AG04449 (cell line): ENCODE results near the gene LSP1.

ENCODE experiments used
- CTCF ChIA-PET: fragments of 350-600 bp; formaldehyde crosslinking; extraction: SDS; loops from one replicate; lab custom pipeline; 2021; ENCODE audit warnings: antibody characterized with exemption; lab: Yijun Ruan, JAX
- POLR2A ChIA-PET: fragments of 400-600, 350-600 bp; formaldehyde crosslinking; extraction: SDS; loops from one replicate; lab custom pipeline; 2020; ENCODE audit warnings: antibody characterized with exemption, inconsistent platforms; lab: Yijun Ruan, JAX
- DNase-seq: peaks from one replicate; pipeline ENCODE4 v3.0.0-alpha.2; 2010; ENCODE audit warnings: low read depth, low spot score
- H3K4me3 ChIP-seq: 2 replicates; pipeline ENCODE4 v1.5.1; 2011; ENCODE audit warnings: low read depth, mild to moderate bottlenecking, control low read depth, low read length
- TF ChIP-seq, protein P1 (sequence below): IDR thresholded peaks from one replicate; pipeline ENCODE4 v1.5.1; 2011; ENCODE audit warnings: mild to moderate bottlenecking, moderate library complexity, low read length, control low read depth, inconsistent platforms; ENCODE audit not compliant: insufficient read depth; ENCODE audit errors: missing control alignments

The LSP1 gene

DNA sequence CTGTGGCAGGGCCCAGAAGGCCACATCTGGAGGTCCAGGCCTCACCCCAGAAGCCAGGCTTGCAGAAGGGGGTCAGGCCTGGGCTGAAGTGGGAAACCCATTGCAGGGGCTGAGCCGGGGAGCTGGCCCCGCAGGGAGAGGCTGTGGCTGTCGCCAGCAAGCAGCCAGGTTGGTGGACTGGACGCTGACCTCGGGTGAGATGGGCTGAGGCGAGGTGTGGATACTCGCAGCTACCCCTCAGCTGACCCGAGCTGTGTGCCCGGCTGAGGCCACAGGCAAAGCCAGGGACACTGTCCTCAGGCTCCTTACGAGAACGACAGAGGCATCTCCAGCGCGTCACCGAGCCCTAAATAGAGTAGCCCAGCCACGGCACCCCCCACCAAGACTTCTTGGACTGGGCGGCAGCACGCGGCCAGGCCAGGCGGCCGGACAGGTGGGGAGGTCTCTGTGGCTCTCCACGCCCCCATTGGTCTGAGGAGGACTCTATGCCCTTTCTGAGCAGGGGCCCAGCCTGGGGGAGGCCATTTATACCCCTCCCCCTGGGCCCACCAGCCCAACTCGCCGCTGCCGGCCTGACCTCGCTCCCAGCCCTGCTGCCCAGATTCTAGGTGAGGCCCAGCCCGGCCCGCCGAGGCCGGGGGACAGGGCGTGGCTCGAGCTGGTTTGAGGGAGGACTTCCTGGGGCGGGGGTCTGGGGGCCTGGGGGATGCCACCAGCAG is 14.3 kb upstream of the LSP1 start, which contains the start of gene TNNI2:
Gene TNNI2 (plus strand): TSS at position 556 of the 719 bp plus-strand sequence. CDS start 716 bp downstream, outside the sequence.
- ChIA-PET CTCF (interaction anchor here (0.7 to 4.2 kb wide), 9 partner anchors 10 to 318 kb away, joined by 3 to 32 read pairs (median 6); no protein-coding TSS in a partner anchor), POLR2A (no interaction called here)
- DNase-seq = no peak
- H3K4me3 ChIP-seq = no peak within 1 kb of the TSS
- TF ChIP-seq, protein P1, sequence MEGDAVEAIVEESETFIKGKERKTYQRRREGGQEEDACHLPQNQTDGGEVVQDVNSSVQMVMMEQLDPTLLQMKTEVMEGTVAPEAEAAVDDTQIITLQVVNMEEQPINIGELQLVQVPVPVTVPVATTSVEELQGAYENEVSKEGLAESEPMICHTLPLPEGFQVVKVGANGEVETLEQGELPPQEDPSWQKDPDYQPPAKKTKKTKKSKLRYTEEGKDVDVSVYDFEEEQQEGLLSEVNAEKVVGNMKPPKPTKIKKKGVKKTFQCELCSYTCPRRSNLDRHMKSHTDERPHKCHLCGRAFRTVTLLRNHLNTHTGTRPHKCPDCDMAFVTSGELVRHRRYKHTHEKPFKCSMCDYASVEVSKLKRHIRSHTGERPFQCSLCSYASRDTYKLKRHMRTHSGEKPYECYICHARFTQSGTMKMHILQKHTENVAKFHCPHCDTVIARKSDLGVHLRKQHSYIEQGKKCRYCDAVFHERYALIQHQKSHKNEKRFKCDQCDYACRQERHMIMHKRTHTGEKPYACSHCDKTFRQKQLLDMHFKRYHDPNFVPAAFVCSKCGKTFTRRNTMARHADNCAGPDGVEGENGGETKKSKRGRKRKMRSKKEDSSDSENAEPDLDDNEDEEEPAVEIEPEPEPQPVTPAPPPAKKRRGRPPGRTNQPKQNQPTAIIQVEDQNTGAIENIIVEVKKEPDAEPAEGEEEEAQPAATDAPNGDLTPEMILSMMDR = no peak

DNA sequence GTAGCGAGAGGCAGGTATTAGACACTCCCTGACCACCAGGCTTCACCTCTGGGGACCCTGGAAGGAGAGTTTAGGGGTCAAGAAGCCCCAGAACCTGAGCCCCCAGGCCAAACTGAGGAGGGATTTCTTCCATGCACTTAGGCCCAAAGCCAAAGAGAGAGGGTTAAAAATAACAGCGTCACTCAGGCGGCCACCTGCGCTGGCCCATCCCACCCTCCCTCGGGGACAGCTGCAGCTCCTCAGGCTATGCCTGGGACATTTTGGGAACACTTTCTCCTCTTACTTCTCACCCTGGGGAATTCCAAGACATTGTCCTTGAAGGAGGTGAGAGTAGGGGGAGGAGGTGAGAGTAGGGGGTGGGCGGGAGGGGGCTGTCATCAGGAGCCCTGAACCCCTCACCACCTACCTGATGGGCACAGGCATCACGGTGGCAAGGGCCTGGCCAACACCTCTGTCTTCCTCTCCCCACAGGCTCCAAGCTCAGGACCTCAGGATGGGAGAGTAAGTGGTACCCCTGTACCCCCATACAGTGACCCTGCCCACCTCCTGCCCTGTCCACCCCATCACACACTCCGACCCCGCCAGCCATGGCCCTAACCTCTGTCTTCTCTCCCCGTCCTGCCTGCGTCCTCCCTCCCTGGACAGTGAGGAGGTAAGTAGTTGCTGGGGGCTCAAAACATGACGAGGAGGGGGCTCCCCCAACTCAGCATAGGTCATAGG is 13.5 kb upstream of the LSP1 start:
- ChIA-PET POLR2A (no interaction called here), CTCF (interaction anchor here (1.0 to 4.2 kb wide), 8 partner anchors 9 to 312 kb away, joined by 3 to 32 read pairs (median 6); no protein-coding TSS in a partner anchor)
- DNase-seq = no peak
- TF ChIP-seq, protein P1 = no peak
- no peak overlapping the region for H3K4me3 ChIP-seq

DNA sequence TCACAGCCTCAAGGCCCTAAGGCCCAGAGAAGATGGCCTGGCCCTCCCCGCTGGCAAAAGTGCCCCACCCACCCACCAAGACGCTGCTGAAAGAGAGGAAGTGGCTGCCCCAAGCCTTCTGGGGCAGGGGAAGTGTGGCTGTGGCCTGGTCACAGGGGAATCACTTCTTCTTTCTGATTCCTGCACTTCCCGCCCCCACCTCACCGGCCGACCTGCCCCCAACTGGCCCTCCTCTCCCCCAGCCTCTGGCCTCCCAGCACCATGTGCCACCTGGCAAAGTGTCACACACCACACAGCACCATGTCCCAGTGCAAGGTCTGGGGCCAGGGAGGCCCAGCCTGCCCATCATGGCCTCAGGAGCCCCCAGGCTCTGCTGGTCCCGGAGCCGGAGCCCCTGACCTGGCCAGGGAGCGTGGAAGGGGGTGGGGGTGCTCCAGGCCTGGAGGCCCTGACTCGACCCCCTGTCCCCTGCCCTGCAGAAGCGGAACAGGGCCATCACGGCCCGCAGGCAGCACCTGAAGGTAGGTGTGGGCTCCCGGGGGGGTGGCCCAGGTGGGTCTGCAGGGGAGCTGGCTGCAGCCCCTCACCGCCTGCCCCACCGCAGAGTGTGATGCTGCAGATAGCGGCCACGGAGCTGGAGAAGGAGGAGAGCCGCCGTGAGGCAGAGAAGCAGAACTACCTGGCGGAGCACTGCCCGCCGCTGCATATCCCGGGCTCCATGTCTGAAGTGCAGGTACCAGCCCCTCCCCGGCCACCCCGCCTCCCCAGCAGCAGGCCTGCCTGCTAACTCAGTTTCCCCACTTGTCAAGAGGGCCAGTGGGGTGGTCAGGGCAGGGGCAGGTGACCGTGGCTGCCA is 12.7 kb upstream of the LSP1 start:
- DNase-seq = no peak
- no peak overlapping the region for H3K4me3 ChIP-seq
- TF ChIP-seq, protein P1 = no peak
- ChIA-PET CTCF (interaction anchor here (0.6 to 4.2 kb wide), 9 partner anchors 7 to 311 kb away, joined by 3 to 32 read pairs (median 3); no protein-coding TSS in a partner anchor), POLR2A (no interaction called here)

DNA sequence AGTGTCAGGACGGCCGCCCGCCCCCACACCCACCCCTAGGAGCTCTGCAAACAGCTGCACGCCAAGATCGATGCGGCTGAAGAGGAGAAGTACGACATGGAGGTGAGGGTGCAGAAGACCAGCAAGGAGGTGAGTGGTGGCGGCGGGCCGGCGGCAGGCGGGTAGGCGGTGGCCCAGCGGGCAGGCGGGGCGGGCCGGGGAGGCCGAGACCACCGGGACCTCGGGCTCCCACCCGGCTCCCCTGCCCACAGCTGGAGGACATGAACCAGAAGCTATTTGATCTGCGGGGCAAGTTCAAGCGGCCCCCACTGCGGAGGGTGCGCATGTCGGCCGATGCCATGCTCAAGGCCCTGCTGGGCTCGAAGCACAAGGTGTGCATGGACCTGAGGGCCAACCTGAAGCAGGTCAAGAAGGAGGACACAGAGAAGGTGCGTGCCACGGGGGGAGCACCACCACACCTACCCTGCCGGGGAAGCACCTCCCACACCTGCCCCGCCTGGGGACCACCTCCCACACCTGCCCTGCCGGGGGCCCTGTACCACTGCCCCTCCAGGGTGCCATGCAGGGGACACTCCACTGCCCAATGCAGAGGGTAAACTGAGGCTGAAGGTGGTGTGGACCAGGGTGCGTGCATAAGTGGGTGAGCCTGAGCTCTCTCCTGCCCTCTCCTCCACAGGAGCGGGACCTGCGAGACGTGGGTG is 12.0 kb upstream of the LSP1 start:
- TF ChIP-seq, protein P1 = no peak

GRCh38 chr11:1841511-1842148 is 11.3 kb upstream of the LSP1 start:
- POLR2A ChIA-PET = no interaction called here
- no peak overlapping the region for H3K4me3 ChIP-seq
- TF ChIP-seq, protein P1 = no peak
- CTCF ChIA-PET = interaction anchor here (0.9 to 4.2 kb wide), 6 partner anchors 9 to 310 kb away, joined by 3 to 32 read pairs (median 4); no protein-coding TSS in a partner anchor
- no peak for DNase-seq

More for the DNA sequence above, 12.0 kb upstream of the LSP1 start:
- POLR2A ChIA-PET = no interaction called here
- DNase-seq = no peak
- H3K4me3 ChIP-seq = no peak overlapping the region
- CTCF ChIA-PET = interaction anchor here (0.6 to 4.2 kb wide), 8 partner anchors 8 to 311 kb away, joined by 3 to 32 read pairs (median 4); no protein-coding TSS in a partner anchor
